Neuron (in vitro differentiated cells): ENCODE results near the gene HTRA3.

Source experiments
- H2AFZ ChIP-seq: one replicate; pipeline ENCODE4 v1.6.1; 2013; ENCODE audit warnings: low read depth, mild to moderate bottlenecking, inconsistent platforms, low read length, moderate library complexity
- H3K27me3 ChIP-seq: one replicate; pipeline ENCODE4 v1.6.1; 2013; ENCODE audit warnings: low read length; ENCODE audit not compliant: insufficient read depth
- H3K36me3 ChIP-seq: one replicate; pipeline ENCODE4 v1.6.1; 2013; ENCODE audit warnings: low read length; ENCODE audit not compliant: insufficient read depth
- H3K4me1 ChIP-seq: one replicate; pipeline ENCODE4 v1.6.1; 2013; ENCODE audit warnings: low read length; ENCODE audit not compliant: insufficient read depth
- H3K4me3 ChIP-seq: 2 replicates; pipeline ENCODE4 v1.5.1; 2013; ENCODE audit warnings: mild to moderate bottlenecking, low read length, moderate library complexity
- H3K9me3 ChIP-seq: one replicate; pipeline ENCODE4 v1.6.1; 2013; ENCODE audit warnings: low read length

HTRA3 gene

GRCh38 chr4:8228319-8229250 is 41.0 kb upstream of the HTRA3 start:
- no peak overlapping the region for H2AFZ ChIP-seq
- no peaks in the 10 kb centered on the region for H3K36me3 ChIP-seq
- peaks cover 2% of the 10 kb centered on the region for H3K9me3 ChIP-seq
- no peak overlapping the region for H3K4me3 ChIP-seq
- H3K27me3 ChIP-seq, result no peaks in the 10 kb centered on the region
- H3K4me1 ChIP-seq, result no peaks in the 10 kb centered on the region

- no peaks in the 10 kb centered on the region for H3K36me3 ChIP-seq
- H3K4me1 ChIP-seq, result no peaks in the 10 kb centered on the region
- H3K4me3 ChIP-seq, result no peak overlapping the region
Observed at GRCh38 chr4:8229331-8229975, 40.1 kb upstream of the HTRA3 start.

GRCh38 chr4:8230033-8230432 is 39.5 kb upstream of the HTRA3 start:
- H3K27me3 ChIP-seq, result no peaks in the 10 kb centered on the region
- H3K4me3 ChIP-seq, result no peak overlapping the region
- H2AFZ ChIP-seq, result no peak overlapping the region
- H3K4me1 ChIP-seq, result no peaks in the 10 kb centered on the region
- H3K9me3 ChIP-seq, result peaks cover 2% of the 10 kb centered on the region
- no peaks in the 10 kb centered on the region for H3K36me3 ChIP-seq

More at GRCh38 chr4:8229331-8229975, 40.1 kb upstream of the HTRA3 start:
- Histone ChIP-seq H2AFZ (no peak overlapping the region), H3K9me3 (peaks cover 2% of the 10 kb centered on the region), H3K27me3 (no peaks in the 10 kb centered on the region)

- H3K27me3 ChIP-seq, result no peaks in the 10 kb centered on the region
- no peaks in the 10 kb centered on the region for H3K36me3 ChIP-seq
- H3K9me3 ChIP-seq, result peaks cover 2% of the 10 kb centered on the region
- H2AFZ ChIP-seq, result no peak overlapping the region
- no peaks in the 10 kb centered on the region for H3K4me1 ChIP-seq
- H3K4me3 ChIP-seq, result no peak overlapping the region
Observed at GRCh38 chr4:8230891-8231290, 38.7 kb upstream of the HTRA3 start.

- Histone ChIP-seq H3K36me3 (no peaks in the 10 kb centered on the region), H3K4me1 (no peaks in the 10 kb centered on the region), H3K27me3 (no peaks in the 10 kb centered on the region), H3K4me3 (no peak overlapping the region), H2AFZ (no peak overlapping the region), H3K9me3 (peaks cover 2% of the 10 kb centered on the region)
Observed at GRCh38 chr4:8231551-8232049, 38.0 kb upstream of the HTRA3 start.

- H3K27me3 ChIP-seq, result no peaks in the 10 kb centered on the region
- no peaks in the 10 kb centered on the region for H3K4me1 ChIP-seq
- H3K4me3 ChIP-seq, result no peak overlapping the region
- no peaks in the 10 kb centered on the region for H3K36me3 ChIP-seq
- peaks cover 2% of the 10 kb centered on the region for H3K9me3 ChIP-seq
- H2AFZ ChIP-seq, result no peak overlapping the region
Observed at GRCh38 chr4:8232748-8233147, 36.8 kb upstream of the HTRA3 start.

GRCh38 chr4:8233672-8234484 is 35.7 kb upstream of the HTRA3 start:
- no peak overlapping the region for H2AFZ ChIP-seq
- H3K4me1 ChIP-seq, result peaks cover 3% of the 10 kb centered on the region
- H3K4me3 ChIP-seq, result no peak overlapping the region
- peaks cover 2% of the 10 kb centered on the region for H3K9me3 ChIP-seq
- H3K27me3 ChIP-seq, result no peaks in the 10 kb centered on the region
- no peaks in the 10 kb centered on the region for H3K36me3 ChIP-seq

- H3K9me3 ChIP-seq, result peaks cover 2% of the 10 kb centered on the region
- no peak overlapping the region for H3K4me3 ChIP-seq
- H3K36me3 ChIP-seq, result no peaks in the 10 kb centered on the region
- H3K27me3 ChIP-seq, result no peaks in the 10 kb centered on the region
- peaks cover 4% of the 10 kb centered on the region for H3K4me1 ChIP-seq
- H2AFZ ChIP-seq, result no peak overlapping the region
Observed at GRCh38 chr4:8234715-8235114, 34.8 kb upstream of the HTRA3 start.

GRCh38 chr4:8235224-8235623 is 34.3 kb upstream of the HTRA3 start:
- no peaks in the 10 kb centered on the region for H3K27me3 ChIP-seq
- no peak overlapping the region for H3K4me3 ChIP-seq
- H3K36me3 ChIP-seq, result no peaks in the 10 kb centered on the region
- H3K9me3 ChIP-seq, result peaks cover 2% of the 10 kb centered on the region
- no peak overlapping the region for H2AFZ ChIP-seq
- peaks cover 4% of the 10 kb centered on the region for H3K4me1 ChIP-seq

- H3K36me3 ChIP-seq, result no peaks in the 10 kb centered on the region
- no peak overlapping the region for H3K4me3 ChIP-seq
- H2AFZ ChIP-seq, result no peak overlapping the region
- no peaks in the 10 kb centered on the region for H3K27me3 ChIP-seq
- H3K4me1 ChIP-seq, result peaks cover 4% of the 10 kb centered on the region
- H3K9me3 ChIP-seq, result peaks cover 2% of the 10 kb centered on the region
Observed at GRCh38 chr4:8235686-8236085, 33.9 kb upstream of the HTRA3 start.

GRCh38 chr4:8236106-8236919 is 33.2 kb upstream of the HTRA3 start:
- Histone ChIP-seq H3K9me3 (peaks cover 2% of the 10 kb centered on the region), H3K36me3 (no peaks in the 10 kb centered on the region), H3K4me1 (peaks cover 4% of the 10 kb centered on the region), H3K4me3 (no peak overlapping the region), H2AFZ (no peak overlapping the region), H3K27me3 (no peaks in the 10 kb centered on the region)

- peaks cover 1% of the 10 kb centered on the region for H3K9me3 ChIP-seq
- H2AFZ ChIP-seq, result no peak overlapping the region
- peaks cover 4% of the 10 kb centered on the region for H3K4me1 ChIP-seq
- no peaks in the 10 kb centered on the region for H3K36me3 ChIP-seq
- H3K27me3 ChIP-seq, result no peaks in the 10 kb centered on the region
- no peak overlapping the region for H3K4me3 ChIP-seq
Observed at GRCh38 chr4:8236920-8237195, 32.7 kb upstream of the HTRA3 start.
